ENCODE measurements around the gene CFAP410.
"Not testable (repeated sequence)": the region's sequence is repeated elsewhere in the genome, so short reads cannot be mapped to it uniquely, and the experiment has no call there.

Gene CFAP410

GRCh38 chr21:44368711-44369446 lies 29.7 kb upstream of the CFAP410 start:
- DNase-seq = no peak

- DNase-seq = no peak
Observed at GRCh38 chr21:44366586-44367211, 27.5 kb upstream of the CFAP410 start.

- DNase-seq = no peak
Observed at GRCh38 chr21:44365967-44366585, 26.9 kb upstream of the CFAP410 start.

- DNase-seq = no peak
Observed at GRCh38 chr21:44365251-44365966, 26.2 kb upstream of the CFAP410 start.

- no peak for DNase-seq
Observed at GRCh38 chr21:44364151-44365053, 25.2 kb upstream of the CFAP410 start.

- DNase-seq = no peak
Observed at GRCh38 chr21:44363278-44363677, 24.1 kb upstream of the CFAP410 start.

GRCh38 chr21:44361903-44362302 lies 22.7 kb upstream of the CFAP410 start:
- DNase-seq = not testable (repeated sequence)

GRCh38 chr21:44360159-44360558 lies 21.0 kb upstream of the CFAP410 start:
- no peak for DNase-seq

GRCh38 chr21:44359396-44359795 lies 20.2 kb upstream of the CFAP410 start:
- no peak for DNase-seq

- no peak for DNase-seq
Observed at GRCh38 chr21:44357064-44357837, 18.1 kb upstream of the CFAP410 start.

- DNase-seq = no peak
Observed at GRCh38 chr21:44356636-44357035, 17.4 kb upstream of the CFAP410 start.

GRCh38 chr21:44356160-44356559 lies 17.0 kb upstream of the CFAP410 start:
- DNase-seq = no peak

- no peak for DNase-seq
Observed at GRCh38 chr21:44354775-44355771, 15.9 kb upstream of the CFAP410 start.

GRCh38 chr21:44354001-44354405 lies 14.8 kb upstream of the CFAP410 start:
- DNase-seq = no peak

- DNase-seq = no peak
Observed at GRCh38 chr21:44353191-44353970, 14.2 kb upstream of the CFAP410 start, which contains the start of gene TRPM2. TRPM2 (plus strand) TSS chr21:44353621; CDS start chr21:44353701, 80 bp downstream.

- no peak for DNase-seq
Observed at GRCh38 chr21:44352253-44352860, 13.2 kb upstream of the CFAP410 start.

GRCh38 chr21:44351535-44352252 lies 12.5 kb upstream of the CFAP410 start:
- DNase-seq = no peak
